Measurements from ENCODE around the gene ZNF497. TPM values are rescaled to one million over a fixed set of nuclear protein-coding genes. Genes with fewer than 3 reads are reported as not detected.

The ZNF497 gene
- total RNA-seq, 1 donor = 0.86 TPM

DNA sequence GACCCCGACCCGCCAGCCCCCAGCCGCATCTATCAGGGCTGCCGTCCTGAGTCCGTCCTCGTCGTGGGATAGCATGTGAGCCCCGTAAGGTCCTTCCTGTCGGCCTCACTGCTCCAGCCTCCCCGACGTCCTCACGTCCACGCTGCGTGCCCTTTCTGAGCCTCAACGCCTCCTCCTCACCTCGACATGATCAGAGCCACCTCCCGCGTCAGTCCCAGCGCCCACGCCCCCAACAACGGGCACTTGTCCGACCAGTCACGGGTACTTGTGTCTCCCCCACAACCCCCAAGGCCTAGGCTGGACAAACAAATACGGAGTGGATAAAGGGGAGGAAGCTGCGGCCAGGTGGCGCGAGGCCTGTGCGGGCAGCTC, 665 bp downstream of the ZNF497 start:
- TF ChIP-seq, protein P1, sequence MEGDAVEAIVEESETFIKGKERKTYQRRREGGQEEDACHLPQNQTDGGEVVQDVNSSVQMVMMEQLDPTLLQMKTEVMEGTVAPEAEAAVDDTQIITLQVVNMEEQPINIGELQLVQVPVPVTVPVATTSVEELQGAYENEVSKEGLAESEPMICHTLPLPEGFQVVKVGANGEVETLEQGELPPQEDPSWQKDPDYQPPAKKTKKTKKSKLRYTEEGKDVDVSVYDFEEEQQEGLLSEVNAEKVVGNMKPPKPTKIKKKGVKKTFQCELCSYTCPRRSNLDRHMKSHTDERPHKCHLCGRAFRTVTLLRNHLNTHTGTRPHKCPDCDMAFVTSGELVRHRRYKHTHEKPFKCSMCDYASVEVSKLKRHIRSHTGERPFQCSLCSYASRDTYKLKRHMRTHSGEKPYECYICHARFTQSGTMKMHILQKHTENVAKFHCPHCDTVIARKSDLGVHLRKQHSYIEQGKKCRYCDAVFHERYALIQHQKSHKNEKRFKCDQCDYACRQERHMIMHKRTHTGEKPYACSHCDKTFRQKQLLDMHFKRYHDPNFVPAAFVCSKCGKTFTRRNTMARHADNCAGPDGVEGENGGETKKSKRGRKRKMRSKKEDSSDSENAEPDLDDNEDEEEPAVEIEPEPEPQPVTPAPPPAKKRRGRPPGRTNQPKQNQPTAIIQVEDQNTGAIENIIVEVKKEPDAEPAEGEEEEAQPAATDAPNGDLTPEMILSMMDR (IDR thresholded peaks at IDR 0.05; ENCODE audit: insufficient read depth, low read depth, low read length) = peak; percentile 8
- H3K4me3 ChIP-seq (ENCODE audit: low read depth, low read length) = peak overlapping the region; percentile 75
- DNase-seq (ENCODE audit: low read depth) = no peak

DNA sequence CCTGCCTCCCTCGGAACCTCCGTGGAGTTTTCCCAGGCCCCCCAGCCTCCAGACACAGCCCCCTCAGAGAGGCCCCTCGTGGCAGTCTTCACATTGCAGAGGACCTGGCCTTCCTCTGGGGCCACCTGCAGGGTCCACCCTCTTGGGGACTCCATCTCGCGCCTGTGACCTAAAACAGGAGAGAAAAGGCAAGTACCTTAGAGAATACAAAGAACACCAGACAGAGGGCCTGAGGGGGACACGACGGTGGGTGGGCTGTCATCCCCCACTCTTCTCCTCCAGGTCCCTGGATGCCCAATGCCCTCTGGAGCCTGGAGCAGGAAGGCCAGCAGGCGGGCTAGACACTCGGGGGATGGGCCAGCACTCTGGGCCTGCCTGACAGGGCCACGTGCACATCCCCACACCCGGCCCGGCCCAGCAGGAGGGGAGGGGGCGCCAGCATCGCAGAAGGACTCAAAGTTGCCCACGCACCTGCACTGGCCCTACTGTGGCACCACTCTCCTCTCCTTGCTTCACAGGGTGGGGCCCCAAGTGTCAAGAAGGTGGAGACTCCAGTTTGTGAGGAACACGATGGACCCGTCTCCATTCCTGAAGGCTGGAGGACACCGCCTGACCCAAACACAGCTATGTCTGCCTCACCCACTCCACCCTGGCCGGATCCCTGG, 4.9 kb downstream of the ZNF497 start:
- no peak for DNase-seq (ENCODE audit: low read depth)
- H3K4me3 ChIP-seq (ENCODE audit: low read depth, low read length) = no peak overlapping the region
- TF ChIP-seq, protein P1 (IDR thresholded peaks at IDR 0.05; ENCODE audit: insufficient read depth, low read depth, low read length) = no peak

DNA sequence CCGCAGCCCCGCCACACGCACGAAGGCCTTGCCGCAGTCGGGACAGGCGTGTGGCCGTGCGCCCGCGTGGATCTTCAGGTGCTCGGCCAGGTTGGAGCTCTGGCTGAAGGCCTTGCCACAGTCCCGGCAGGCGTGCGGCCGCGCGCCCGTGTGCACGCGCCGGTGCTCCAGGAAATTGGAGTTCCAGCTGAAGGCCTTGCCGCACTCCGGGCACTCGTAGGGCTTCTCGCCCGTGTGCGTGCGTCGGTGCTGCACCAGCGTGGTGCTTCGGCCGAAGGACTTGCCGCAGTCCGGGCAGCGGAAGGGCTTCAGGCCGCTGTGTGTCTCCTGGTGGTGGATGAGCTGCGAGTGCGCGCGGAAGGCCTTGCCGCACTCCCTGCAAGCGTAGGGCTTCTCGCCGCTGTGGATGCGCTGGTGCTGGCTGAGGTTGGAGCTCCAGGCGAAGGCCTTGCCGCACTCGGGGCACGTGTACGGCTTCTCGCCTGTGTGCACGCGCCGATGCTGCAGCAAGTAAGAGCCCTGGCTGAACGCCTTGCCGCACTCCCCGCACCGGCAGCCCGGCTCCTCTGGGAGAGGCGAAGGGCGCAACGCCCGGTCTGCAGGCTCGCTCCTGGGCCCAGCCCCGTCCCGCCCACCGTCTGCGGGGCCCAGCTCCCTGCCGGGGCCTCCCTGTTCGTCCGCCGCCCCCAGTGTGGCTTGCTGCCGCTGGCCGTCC, 5.6 kb downstream of the ZNF497 start:
- DNase-seq (ENCODE audit: low read depth) = peak; percentile 17
- TF ChIP-seq, protein P1 (IDR thresholded peaks at IDR 0.05; ENCODE audit: insufficient read depth, low read depth, low read length) = no peak
- H3K4me3 ChIP-seq (ENCODE audit: low read depth, low read length) = peak overlapping the region; percentile 45

DNA sequence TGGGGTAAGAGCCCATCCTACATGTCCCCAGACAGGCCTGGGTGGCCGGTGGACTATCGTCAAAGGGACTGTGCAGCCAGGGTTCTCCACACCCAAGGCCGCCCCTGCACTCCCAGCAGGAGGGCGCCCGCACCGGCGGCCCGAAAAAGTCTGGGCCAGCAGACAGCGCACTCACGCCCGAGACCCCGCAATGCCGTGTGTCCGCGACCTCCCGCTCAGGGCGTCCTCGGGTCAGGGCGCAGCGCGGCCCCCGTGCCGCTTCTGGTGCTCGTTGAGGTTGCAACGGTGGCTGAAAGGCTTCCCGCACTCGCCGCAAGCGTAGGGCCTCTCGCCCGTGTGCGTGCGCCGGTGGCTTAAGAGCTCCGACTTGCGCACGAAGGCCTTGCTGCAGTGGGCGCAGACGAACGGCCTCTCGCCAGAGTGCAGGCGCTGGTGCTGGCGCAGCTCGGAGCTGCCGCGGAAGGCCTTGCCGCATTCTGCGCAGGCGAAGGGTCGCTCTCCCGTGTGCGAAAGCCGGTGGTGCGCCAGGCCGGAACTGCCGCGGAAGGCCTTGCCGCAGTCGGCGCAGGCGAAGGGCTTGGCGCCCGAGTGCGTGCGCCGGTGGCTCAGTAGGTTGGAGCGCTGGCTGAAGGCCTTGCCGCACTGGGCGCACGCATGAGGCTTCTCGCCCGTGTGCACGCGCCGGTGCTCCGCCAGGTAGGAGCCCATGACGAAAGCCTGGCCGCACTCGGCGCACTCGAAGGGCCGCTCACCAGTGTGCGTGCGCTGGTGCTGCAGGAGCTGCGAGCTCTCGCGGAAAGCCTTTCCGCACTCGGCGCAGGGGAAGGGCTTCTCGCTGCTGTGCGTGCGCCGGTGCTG, 6.4 kb downstream of the ZNF497 start:
- DNase-seq (ENCODE audit: low read depth) = peak; percentile 42
- peak overlapping the region; percentile 45 for H3K4me3 ChIP-seq (ENCODE audit: low read depth, low read length)
- TF ChIP-seq, protein P1 (IDR thresholded peaks at IDR 0.05; ENCODE audit: insufficient read depth, low read depth, low read length) = no peak

DNA sequence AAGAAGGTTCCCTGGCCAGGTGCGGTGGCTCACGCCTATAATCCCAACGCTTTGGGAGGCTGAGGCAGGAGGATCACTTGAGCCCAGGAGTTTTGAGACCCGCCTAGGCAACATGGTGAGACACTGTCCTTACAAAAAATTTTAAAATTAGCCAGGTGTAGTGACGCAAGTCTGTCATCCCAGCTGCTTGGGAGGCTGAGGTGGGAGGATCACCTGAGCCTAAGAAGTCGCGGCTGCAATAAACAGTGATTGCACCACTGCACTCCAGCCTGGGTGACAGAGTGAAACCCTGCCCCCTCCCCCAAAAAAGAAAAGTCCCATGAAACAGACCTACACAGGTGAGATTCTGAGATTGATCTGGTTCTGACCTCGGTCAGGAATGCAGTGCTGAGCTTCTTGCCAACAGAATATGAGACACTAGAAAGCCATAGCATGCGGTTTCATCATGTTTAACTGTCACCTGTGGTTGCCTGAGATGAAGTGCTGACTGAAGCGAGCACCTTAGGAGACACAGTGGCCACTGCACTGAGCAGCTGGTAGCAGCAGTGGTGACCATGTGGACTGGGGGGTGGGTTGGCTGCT, 7.2 kb downstream of the ZNF497 start:
- no peak overlapping the region for H3K4me3 ChIP-seq (ENCODE audit: low read depth, low read length)
- TF ChIP-seq, protein P1 (IDR thresholded peaks at IDR 0.05; ENCODE audit: insufficient read depth, low read depth, low read length) = no peak
- no peak for DNase-seq (ENCODE audit: low read depth)

DNA sequence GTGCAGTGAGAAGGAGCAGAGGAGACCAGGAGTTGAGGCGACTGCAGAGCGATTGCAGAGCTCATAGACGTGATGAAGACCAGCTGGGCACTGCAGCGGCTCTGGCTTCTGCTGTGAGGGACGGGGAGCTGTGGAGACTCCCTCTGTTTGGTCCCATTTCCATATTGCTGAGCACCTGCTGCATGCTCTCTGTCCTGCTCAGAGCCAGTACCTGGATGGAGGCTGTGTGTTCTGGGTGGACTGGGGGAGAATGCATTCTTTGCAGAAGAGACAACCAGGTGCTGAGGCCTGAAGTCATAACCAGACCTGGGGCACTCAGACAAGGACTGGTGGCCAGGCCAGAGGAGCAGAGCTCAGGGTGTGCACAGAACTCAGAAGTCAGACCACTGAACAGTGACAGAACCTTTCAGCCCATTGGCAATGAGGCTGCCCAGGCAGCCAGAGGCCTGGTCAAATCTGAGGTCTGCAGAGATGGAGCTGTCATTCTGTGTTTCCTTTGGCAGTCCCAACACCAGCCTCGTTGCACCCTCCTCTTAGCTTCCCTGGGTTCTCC, 8.0 kb downstream of the ZNF497 start:
- H3K4me3 ChIP-seq (ENCODE audit: low read depth, low read length) = no peak overlapping the region
- TF ChIP-seq, protein P1 (IDR thresholded peaks at IDR 0.05; ENCODE audit: insufficient read depth, low read depth, low read length) = no peak
- DNase-seq (ENCODE audit: low read depth) = no peak

All from fibroblast of villous mesenchyme (primary cell).